AG04449 (cell line): ENCODE data around the gene SYNDIG1.

ENCODE experiments used
- CTCF ChIA-PET: fragments of 350-600 bp; formaldehyde crosslinking; extraction: SDS; loops from one replicate; lab custom pipeline; 2021; ENCODE audit warnings: antibody characterized with exemption; lab: Yijun Ruan, JAX
- POLR2A ChIA-PET: fragments of 400-600, 350-600 bp; formaldehyde crosslinking; extraction: SDS; loops from one replicate; lab custom pipeline; 2020; ENCODE audit warnings: antibody characterized with exemption, inconsistent platforms; lab: Yijun Ruan, JAX
- DNase-seq: peaks from one replicate; pipeline ENCODE4 v3.0.0-alpha.2; 2010; ENCODE audit warnings: low read depth, low spot score
- H3K4me3 ChIP-seq: 2 replicates; pipeline ENCODE4 v1.5.1; 2011; ENCODE audit warnings: low read depth, mild to moderate bottlenecking, control low read depth, low read length
- TF ChIP-seq, protein P1 (sequence below): IDR thresholded peaks from one replicate; pipeline ENCODE4 v1.5.1; 2011; ENCODE audit warnings: mild to moderate bottlenecking, moderate library complexity, low read length, control low read depth, inconsistent platforms; ENCODE audit not compliant: insufficient read depth; ENCODE audit errors: missing control alignments

The SYNDIG1 gene

DNA sequence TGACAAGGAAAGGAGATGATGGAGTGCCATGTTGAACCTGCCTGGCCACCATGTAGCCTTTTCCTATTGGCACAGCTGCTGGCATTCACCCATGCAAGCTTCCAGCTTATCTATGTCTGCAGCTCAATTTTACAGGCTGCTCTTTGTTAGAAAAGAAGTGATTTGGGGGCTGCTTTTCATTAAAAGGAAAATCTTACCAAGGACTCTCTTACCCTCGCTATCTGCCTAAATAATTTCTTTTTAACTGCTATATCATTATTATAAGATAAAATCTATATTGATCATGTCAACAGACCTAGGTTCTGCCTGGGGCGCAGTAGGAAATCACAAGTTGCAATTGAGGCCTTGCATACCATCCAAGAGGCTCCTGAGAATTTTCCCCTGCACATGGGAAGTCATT, 167.2 kb downstream of the SYNDIG1 start:
- CTCF ChIA-PET: no interaction called here
- DNase-seq: no peak
- POLR2A ChIA-PET: no interaction called here
- TF ChIP-seq, protein P1, sequence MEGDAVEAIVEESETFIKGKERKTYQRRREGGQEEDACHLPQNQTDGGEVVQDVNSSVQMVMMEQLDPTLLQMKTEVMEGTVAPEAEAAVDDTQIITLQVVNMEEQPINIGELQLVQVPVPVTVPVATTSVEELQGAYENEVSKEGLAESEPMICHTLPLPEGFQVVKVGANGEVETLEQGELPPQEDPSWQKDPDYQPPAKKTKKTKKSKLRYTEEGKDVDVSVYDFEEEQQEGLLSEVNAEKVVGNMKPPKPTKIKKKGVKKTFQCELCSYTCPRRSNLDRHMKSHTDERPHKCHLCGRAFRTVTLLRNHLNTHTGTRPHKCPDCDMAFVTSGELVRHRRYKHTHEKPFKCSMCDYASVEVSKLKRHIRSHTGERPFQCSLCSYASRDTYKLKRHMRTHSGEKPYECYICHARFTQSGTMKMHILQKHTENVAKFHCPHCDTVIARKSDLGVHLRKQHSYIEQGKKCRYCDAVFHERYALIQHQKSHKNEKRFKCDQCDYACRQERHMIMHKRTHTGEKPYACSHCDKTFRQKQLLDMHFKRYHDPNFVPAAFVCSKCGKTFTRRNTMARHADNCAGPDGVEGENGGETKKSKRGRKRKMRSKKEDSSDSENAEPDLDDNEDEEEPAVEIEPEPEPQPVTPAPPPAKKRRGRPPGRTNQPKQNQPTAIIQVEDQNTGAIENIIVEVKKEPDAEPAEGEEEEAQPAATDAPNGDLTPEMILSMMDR: no peak
- H3K4me3 ChIP-seq: no peak overlapping the region

DNA sequence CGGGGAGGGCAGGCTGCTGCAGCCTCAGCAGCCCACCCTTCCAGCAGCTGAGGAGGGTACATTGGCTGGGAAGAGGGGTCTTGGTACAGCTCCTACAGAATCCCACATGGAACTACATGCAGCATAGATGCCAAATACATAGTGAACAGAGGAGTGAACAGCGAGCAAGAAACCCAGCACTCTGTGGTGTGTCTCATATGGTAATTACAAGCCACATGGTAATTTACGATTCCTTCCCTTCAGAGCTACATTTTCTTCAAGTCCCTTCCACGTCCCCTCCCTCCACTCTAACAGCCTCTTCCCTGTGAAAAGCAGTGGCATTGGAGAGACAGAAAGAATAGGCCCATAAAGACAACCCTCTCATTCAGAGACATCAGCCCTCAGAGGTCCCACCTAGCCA, 167.7 kb downstream of the SYNDIG1 start:
- no peak for DNase-seq
- ChIA-PET CTCF (no interaction called here), POLR2A (no interaction called here)
- H3K4me3 ChIP-seq: no peak overlapping the region
- TF ChIP-seq, protein P1: no peak

DNA sequence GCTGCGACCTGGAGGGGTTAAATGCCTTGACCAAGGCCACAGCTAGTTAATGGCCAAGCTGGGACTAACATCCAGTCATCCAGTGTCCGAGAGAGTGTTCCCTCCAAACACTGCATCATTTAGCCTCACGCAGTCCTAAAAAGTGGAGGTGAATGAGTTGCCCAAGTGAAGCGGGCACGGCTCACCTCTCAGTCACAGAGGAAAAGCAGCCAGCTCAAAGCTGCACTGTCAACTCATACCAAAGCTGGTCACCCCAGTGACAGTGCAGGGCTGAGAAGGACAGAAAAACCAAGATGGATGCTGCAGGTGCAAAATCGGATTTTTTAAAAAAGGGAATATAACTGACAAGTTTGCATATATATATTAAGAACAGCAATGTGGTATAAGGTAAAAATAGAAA, 168.5 kb downstream of the SYNDIG1 start:
- ChIA-PET POLR2A (no interaction called here), CTCF (no interaction called here)
- no peak overlapping the region for H3K4me3 ChIP-seq
- TF ChIP-seq, protein P1: no peak
- DNase-seq: no peak

DNA sequence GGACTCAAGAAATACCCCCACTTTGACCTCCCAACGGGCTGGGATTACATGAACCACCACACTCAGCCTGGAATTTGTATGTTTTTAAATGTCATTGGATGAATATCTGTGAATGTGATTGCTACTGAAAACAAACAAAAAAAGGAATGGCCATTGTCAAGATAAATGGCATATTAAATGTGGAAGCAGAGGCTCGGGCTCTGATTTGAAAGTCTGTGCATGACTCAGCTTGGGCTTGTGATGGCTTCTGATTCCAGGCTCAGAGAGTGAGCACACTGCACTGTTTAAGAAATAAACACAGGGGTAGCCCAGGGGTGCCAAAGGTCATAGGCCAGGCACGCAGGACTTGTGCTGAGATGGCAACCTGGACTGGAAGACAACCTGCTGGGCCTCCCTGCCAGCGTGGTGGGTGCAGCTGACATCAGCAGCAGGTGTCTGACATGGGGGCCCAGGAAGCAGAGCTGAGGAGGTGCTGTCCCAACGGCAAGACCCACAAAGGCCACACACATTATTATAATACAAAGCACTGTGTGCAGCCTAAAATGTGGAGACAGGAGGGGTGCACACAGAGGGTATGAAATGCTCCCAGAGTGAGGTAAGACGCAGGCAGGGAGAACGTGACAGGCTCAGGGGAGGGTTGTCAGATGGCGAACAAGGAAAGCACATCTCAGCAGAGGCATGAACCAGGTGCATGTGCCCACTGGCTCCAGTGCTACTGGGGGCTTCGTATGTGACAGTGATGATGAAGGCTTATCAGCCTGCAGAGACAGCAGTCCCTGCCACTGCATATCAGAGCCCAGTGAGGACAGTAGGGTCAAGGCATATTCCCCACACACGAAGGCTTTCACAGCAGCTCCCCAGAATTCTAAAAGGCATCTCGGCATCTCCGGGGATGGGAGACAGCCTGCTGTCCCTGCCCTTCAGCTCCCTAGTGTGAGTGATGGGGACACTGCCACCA, 169.4 kb downstream of the SYNDIG1 start:
- ChIA-PET POLR2A (no interaction called here), CTCF (interaction anchor here (1.9 kb wide), 1 partner anchor 11 kb away, joined by 5 read pairs; no protein-coding TSS in a partner anchor)
- H3K4me3 ChIP-seq: no peak overlapping the region
- TF ChIP-seq, protein P1: no peak
- no peak for DNase-seq

DNA sequence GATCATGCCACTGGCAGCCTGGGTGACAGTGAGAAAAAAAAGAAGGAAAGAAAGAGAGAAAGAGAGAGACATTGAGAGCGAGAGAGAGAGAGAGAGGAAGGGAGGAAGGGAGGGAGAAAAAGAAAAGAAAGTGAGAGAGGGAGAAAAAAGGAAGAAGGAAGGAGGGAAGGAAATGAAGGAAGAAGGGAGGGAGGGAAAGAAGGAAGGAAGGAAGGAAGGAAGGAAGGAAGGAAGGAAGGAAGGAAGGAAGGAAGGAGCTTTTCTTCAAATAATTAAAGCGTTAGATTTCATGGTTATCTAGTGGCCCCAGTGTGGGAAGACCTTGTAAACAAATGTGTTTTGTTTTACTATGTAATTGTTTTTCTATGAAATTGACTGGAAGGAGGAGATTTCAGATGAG, 170.8 kb downstream of the SYNDIG1 start:
- ChIA-PET POLR2A (no interaction called here), CTCF (interaction anchor here (1.3 to 1.9 kb wide), 2 partner anchors 10 to 17 kb away, joined by 3 to 5 read pairs; no protein-coding TSS in a partner anchor)
- no peak for DNase-seq
- H3K4me3 ChIP-seq: no peak overlapping the region
- TF ChIP-seq, protein P1: no peak

DNA sequence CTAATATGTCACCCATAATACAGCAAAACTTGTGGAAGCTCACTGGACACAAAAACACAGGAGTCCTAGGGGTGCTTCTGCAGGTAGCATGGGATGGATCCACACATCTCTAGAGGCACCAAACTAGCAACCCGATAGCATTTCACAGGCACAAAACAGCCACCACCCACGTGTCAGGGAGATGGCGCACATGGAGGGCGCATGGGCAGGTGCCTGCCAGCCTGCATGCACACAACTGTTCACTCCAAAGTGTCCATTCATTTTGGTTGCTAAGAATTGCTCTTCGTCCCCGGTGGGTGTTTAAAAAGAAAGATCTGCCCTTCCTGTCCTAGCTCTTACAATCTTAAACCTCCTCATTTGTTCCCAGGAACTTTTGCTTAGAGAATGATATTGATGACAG, 171.3 kb downstream of the SYNDIG1 start:
- ChIA-PET CTCF (interaction anchor here (1.3 to 1.9 kb wide), 2 partner anchors 9 to 17 kb away, joined by 3 to 5 read pairs; no protein-coding TSS in a partner anchor), POLR2A (no interaction called here)
- TF ChIP-seq, protein P1: no peak
- H3K4me3 ChIP-seq: no peak overlapping the region
- no peak for DNase-seq
